Calu3 (cell line): Measurements from ENCODE around the gene SLC16A9. TPM values are rescaled to one million over a fixed set of nuclear protein-coding genes. Genes with fewer than 3 reads are reported as not detected.

Source experiments
- BruUV-seq: library from RNA; stranded (reverse); fragments of 400-500 nt; replicated peaks from 2 replicates; lab custom pipeline; 2021; lab: Mats Ljungman, UMichigan
- CTCF ChIA-PET: fragments of 300-600 bp; sonication (Branson Sonifier 250); formaldehyde crosslinking; loops from one replicate; lab custom pipeline; 2022; ENCODE audit warnings: antibody characterized with exemption; lab: Charles Lee
- DNase-seq: peaks from one replicate; pipeline ENCODE4 v3.0.0; 2022
- H3K27ac Mint-ChIP-seq: one replicate; pipeline ENCODE4 v1.8.0; 2022; ENCODE audit warnings: mixed read lengths; ENCODE audit not compliant: unreplicated experiment
- H3K27me3 Mint-ChIP-seq: one replicate; pipeline ENCODE4 v1.8.0; 2022; ENCODE audit warnings: mixed read lengths; ENCODE audit not compliant: unreplicated experiment
- H3K36me3 Mint-ChIP-seq: one replicate; pipeline ENCODE4 v1.8.0; 2022; ENCODE audit warnings: mild to moderate bottlenecking, moderate library complexity, mixed read lengths; ENCODE audit not compliant: insufficient read depth, unreplicated experiment
- H3K4me1 Mint-ChIP-seq: one replicate; pipeline ENCODE4 v1.8.0; 2022; ENCODE audit warnings: mild to moderate bottlenecking, low read depth, mixed read lengths; ENCODE audit not compliant: unreplicated experiment
- H3K4me3 Mint-ChIP-seq: one replicate; pipeline ENCODE4 v1.8.0; 2022; ENCODE audit warnings: mild to moderate bottlenecking, low read depth, moderate library complexity, mixed read lengths; ENCODE audit not compliant: unreplicated experiment
- H3K9me3 Mint-ChIP-seq: one replicate; pipeline ENCODE4 v1.8.0; 2022; ENCODE audit warnings: low read depth, mixed read lengths; ENCODE audit not compliant: unreplicated experiment
- intact Hi-C: fragments of 100-400 bp; cut with micrococcal nuclease; formaldehyde crosslinking; loops from one replicate; pipeline ENCODE4 v1.10.0; 2022; ENCODE audit not compliant: unreplicated experiment
- total RNA-seq: library from RNA; stranded (reverse); gene quantifications from 2 replicates; pipeline ENCODE4 v1.2.3, GENCODE V29; 2022
- TF ChIP-seq, protein P1 (sequence below): fragments of 200-600 bp; IDR thresholded peaks from one replicate; pipeline ENCODE4 v1.8.0; 2022; ENCODE audit warnings: antibody characterized with exemption; ENCODE audit not compliant: unreplicated experiment

Gene SLC16A9
- total RNA-seq, 1 experiment from 2014 or later, result 2.2 TPM

DNA sequence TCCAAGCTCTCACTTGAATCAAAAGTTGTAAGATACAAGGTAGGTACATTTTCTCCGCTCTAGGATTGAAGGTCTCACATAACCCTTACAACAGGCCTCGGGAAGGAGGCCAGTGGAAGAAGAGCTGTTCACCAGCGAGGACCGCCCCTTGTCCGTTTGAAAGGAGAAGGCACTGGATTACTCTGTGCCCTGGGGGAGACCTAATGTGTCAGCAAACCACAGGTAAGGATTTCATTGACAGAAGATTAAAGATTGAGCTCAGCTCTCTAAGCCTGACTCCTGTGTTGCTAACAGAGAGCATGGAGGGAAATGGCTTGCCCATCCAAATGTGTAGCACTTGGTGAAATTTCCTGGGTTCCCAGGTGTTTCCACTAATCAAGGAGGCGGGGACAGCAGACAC, 81.2 kb downstream of the SLC16A9 start:
- BruUV-seq, result no TSS peak
- TF ChIP-seq, protein P1, sequence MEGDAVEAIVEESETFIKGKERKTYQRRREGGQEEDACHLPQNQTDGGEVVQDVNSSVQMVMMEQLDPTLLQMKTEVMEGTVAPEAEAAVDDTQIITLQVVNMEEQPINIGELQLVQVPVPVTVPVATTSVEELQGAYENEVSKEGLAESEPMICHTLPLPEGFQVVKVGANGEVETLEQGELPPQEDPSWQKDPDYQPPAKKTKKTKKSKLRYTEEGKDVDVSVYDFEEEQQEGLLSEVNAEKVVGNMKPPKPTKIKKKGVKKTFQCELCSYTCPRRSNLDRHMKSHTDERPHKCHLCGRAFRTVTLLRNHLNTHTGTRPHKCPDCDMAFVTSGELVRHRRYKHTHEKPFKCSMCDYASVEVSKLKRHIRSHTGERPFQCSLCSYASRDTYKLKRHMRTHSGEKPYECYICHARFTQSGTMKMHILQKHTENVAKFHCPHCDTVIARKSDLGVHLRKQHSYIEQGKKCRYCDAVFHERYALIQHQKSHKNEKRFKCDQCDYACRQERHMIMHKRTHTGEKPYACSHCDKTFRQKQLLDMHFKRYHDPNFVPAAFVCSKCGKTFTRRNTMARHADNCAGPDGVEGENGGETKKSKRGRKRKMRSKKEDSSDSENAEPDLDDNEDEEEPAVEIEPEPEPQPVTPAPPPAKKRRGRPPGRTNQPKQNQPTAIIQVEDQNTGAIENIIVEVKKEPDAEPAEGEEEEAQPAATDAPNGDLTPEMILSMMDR, result no peak
- CTCF ChIA-PET, result interaction anchor here (0.7 kb wide), 3 partner anchors 40 to 79 kb away, joined by 3 read pairs; no protein-coding TSS in a partner anchor
- no peak for DNase-seq
- Mint-ChIP-seq H3K9me3 (no peaks in the 10 kb centered on the region), H3K4me1 (peaks cover 7% of the 10 kb centered on the region), H3K4me3 (no peak overlapping the region), H3K27ac (no peak overlapping the region), H3K36me3 (no peaks in the 10 kb centered on the region), H3K27me3 (peaks cover 50% of the 10 kb centered on the region)
- intact Hi-C loops, result loop anchor here (5.0 kb wide), 1 partner anchor 579 kb away; no protein-coding TSS in a partner anchor

DNA sequence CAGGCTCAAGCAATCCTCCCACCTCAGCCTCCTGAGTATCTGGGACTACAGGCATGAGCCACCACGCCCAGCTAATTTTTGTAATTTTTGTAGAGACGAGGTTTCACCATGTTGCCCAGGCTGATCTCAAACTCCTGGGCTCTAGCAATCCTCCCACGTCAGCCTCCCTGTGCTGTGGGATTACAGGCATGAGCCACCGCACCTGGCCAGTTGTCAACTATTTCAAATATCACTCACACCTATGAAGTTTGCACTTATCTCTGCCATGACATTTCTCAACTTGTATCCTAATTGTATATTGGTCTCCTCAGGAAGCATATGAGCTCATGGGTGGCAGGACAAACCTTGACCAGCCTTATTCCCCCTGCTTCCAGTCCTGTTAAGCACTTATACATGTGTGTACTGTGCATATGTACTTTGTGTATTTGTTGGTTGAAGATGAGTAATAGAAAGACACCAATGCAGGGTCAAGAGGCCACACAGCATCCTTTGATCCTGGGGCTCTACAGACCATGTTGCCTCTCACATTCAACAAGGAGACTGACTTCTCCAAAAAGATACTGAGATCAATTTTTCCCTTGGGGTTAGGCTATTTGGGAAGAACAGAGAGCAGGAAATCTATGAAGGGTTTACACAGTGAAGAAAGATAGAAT, 82.2 kb downstream of the SLC16A9 start:
- Mint-ChIP-seq H3K4me1 (peaks cover 7% of the 10 kb centered on the region), H3K4me3 (no peak overlapping the region), H3K27me3 (peaks cover 57% of the 10 kb centered on the region), H3K9me3 (no peaks in the 10 kb centered on the region), H3K36me3 (no peaks in the 10 kb centered on the region), H3K27ac (no peak overlapping the region)
- TF ChIP-seq, protein P1, result no peak
- CTCF ChIA-PET, result no interaction called here
- DNase-seq, result no peak
- intact Hi-C loops, result loop anchor here (5.0 kb wide), 1 partner anchor 580 kb away; no protein-coding TSS in a partner anchor
- BruUV-seq, result no TSS peak

DNA sequence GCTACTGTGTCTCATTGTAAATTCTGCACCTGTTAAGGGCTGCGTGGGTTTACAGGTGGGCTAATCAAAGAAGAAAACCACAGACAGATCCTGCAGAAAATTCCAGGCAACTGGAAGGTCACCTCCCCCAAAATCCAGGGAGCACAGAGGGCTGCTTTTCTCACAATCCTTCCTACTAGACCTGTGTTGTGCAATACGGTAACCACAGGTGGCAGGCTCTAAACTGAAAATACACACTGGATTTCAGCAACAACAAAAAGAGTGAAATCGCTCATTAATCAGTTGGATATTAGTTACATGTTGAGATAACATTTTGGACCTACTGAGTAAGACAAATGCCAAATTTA, 83.2 kb downstream of the SLC16A9 start:
- Mint-ChIP-seq H3K27ac (no peak overlapping the region), H3K36me3 (no peaks in the 10 kb centered on the region), H3K9me3 (no peaks in the 10 kb centered on the region), H3K4me1 (peaks cover 7% of the 10 kb centered on the region), H3K27me3 (peaks cover 53% of the 10 kb centered on the region), H3K4me3 (no peak overlapping the region)
- DNase-seq, result no peak
- TF ChIP-seq, protein P1, result no peak
- no TSS peak for BruUV-seq
- CTCF ChIA-PET, result interaction anchor here (0.6 to 1.8 kb wide), 8 partner anchors 177 to 465 kb away, joined by 3 to 9 read pairs (median 4); no protein-coding TSS in a partner anchor
- intact Hi-C loops, result loop anchor here (1.0 to 5.0 kb wide), 6 partner anchors 179 to 581 kb away; no protein-coding TSS in a partner anchor

GRCh38 chr10:59625721-59626522, 83.7 kb downstream of the SLC16A9 start:
- Mint-ChIP-seq H3K36me3 (no peaks in the 10 kb centered on the region), H3K9me3 (no peaks in the 10 kb centered on the region), H3K27ac (no peak overlapping the region), H3K27me3 (peaks cover 53% of the 10 kb centered on the region), H3K4me1 (peaks cover 7% of the 10 kb centered on the region), H3K4me3 (no peak overlapping the region)
- no TSS peak for BruUV-seq
- CTCF ChIA-PET, result interaction anchor here (0.5 to 1.8 kb wide), 9 partner anchors 177 to 465 kb away, joined by 3 to 9 read pairs (median 4); no protein-coding TSS in a partner anchor
- TF ChIP-seq, protein P1, result peak; percentile 86
- peak; percentile 54 for DNase-seq
- intact Hi-C loops, result loop anchor here (1.0 to 5.0 kb wide), 6 partner anchors 179 to 581 kb away; no protein-coding TSS in a partner anchor
